ENCODE measurements around the gene ALG9. TPM values are rescaled to one million over a fixed set of nuclear protein-coding genes. Genes with fewer than 3 reads are reported as not detected.

The ALG9 gene
- total RNA-seq, 4 donors from 2014 or later: 23.6 to 60.2 (median 49.4) TPM

DNA sequence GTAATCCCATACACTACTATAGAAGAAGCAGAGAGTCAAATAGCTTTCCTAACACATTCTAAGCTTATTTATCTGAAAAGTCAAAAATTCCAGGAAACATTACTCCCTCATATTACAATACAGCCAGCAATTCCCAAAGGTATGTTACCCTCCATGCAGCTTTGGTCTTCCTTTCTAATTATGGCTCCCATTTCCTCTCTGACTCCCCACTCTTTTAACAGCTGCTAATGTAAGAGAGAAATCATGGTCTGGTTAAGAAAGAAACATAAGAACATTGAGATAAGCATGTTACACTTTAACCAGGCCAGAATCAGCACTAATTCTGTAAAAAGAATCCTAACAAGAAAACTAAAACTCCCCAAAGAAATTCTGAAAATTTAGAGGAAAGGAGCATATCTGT lies 112.0 kb downstream of the ALG9 start:
- no peaks in the 10 kb centered on the region for H3K4me1 ChIP-seq
- H3K9me3 ChIP-seq: no peaks in the 10 kb centered on the region
- peak overlapping the region in 1 of 2 donors; percentile 17 for H3K27ac ChIP-seq
- no peaks in the 10 kb centered on the region for H3K27me3 ChIP-seq
- DNase-seq: no peak
- no peak overlapping the region for H3K4me3 ChIP-seq
- intact Hi-C loops (cut with DNase I; ENCODE audit: low total_unique reads): no loop called here
- TF ChIP-seq, protein P1, sequence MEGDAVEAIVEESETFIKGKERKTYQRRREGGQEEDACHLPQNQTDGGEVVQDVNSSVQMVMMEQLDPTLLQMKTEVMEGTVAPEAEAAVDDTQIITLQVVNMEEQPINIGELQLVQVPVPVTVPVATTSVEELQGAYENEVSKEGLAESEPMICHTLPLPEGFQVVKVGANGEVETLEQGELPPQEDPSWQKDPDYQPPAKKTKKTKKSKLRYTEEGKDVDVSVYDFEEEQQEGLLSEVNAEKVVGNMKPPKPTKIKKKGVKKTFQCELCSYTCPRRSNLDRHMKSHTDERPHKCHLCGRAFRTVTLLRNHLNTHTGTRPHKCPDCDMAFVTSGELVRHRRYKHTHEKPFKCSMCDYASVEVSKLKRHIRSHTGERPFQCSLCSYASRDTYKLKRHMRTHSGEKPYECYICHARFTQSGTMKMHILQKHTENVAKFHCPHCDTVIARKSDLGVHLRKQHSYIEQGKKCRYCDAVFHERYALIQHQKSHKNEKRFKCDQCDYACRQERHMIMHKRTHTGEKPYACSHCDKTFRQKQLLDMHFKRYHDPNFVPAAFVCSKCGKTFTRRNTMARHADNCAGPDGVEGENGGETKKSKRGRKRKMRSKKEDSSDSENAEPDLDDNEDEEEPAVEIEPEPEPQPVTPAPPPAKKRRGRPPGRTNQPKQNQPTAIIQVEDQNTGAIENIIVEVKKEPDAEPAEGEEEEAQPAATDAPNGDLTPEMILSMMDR (IDR thresholded peaks at IDR 0.05): no peak
- no peak for TF ChIP-seq POLR2A (IDR thresholded peaks at IDR 0.05)
- H3K36me3 ChIP-seq: peaks cover 0 to 2% of the 10 kb centered on the region in 2 donors

DNA sequence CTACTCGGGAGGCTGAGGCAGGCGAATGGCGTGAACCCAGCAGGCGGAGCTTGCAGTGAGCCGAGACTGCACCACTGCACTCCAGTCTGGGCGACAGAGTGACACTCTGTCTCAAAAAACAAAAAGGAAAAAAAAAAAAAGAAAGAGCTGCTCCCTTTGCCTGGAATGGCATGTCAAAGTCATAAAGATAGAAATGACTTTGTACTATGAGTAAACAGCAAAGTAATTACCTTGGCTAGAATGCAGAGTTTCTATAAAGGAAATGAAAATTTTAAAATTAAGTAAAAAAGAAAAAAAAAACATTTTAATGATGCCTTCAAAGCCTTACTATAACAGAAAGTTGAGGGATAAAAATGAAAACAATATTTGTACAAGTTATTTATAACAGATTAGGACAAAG lies 115.3 kb downstream of the ALG9 start:
- TF ChIP-seq, protein P1 (IDR thresholded peaks at IDR 0.05): no peak
- no peak for TF ChIP-seq POLR2A (IDR thresholded peaks at IDR 0.05)
- H3K9me3 ChIP-seq: no peaks in the 10 kb centered on the region
- H3K27ac ChIP-seq: no peak overlapping the region
- DNase-seq: no peak
- H3K4me1 ChIP-seq: no peaks in the 10 kb centered on the region
- H3K27me3 ChIP-seq: no peaks in the 10 kb centered on the region
- H3K36me3 ChIP-seq: peaks cover 0 to 2% of the 10 kb centered on the region in 2 donors
- intact Hi-C loops (cut with DNase I; ENCODE audit: low total_unique reads): no loop called here
- H3K4me3 ChIP-seq: no peak overlapping the region

DNA sequence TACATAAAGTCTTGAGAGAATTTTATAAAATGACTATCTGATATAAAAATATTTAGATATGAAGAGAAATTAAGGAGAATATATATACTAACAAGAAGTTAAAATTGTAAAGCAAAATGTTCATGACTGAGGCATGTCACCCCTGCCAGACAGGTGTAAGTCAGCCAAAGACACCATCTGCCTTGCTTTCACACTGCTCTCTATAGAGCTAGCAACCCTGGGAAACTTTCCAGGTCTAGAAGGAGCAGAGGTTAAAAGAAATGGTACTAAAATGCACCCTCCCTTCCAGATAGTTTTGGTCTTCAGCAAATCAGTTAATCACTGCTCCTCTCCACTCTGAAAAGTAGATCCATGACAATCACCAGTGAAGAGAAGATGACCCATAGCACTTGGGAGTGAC lies 121.7 kb downstream of the ALG9 start:
- intact Hi-C loops (cut with DNase I; ENCODE audit: low total_unique reads): no loop called here

DNA sequence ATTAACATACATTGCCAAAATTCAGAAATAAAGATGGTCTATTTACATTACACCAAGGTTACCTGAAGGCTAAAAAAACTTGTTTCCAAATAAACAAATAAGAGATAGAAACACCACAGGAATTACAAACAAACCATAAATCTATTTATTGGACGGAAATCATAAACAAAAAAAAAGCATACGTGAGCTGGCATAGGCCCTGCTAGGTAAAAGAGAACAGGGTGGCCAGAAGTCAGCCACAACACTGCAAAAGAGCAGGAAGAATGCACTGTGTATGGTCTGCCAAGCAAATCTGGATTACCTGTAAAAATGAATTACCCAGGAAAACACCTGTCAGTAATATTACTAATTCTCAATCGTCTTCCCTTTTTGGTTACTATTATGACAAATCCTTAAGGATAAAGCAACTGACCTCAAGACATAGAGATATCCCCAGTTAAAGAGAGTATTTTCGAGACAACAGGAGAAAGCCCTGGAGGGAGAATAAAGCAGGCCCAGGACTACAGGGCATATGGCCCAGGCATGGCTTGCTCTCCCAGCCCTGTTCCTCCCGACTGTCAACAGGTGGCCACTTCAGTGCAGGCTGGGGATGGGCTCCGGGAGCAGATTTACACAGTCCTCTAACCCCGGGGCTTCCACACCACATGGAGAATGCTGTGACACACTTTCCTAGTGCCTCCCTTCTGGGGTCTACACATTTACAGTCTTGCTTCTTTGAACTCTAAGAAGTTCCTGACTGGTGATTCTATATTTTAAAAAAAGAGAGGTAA lies 123.2 kb downstream of the ALG9 start:
- H3K9me3 ChIP-seq: no peaks in the 10 kb centered on the region
- no peaks in the 10 kb centered on the region for H3K27me3 ChIP-seq
- no peaks in the 10 kb centered on the region for H3K36me3 ChIP-seq
- TF ChIP-seq, protein P1 (IDR thresholded peaks at IDR 0.05): no peak
- no peak for TF ChIP-seq POLR2A (IDR thresholded peaks at IDR 0.05)
- intact Hi-C loops (cut with DNase I; ENCODE audit: low total_unique reads): no loop called here
- no peak overlapping the region for H3K4me3 ChIP-seq
- peak overlapping the region; percentile 7 to 18 for H3K27ac ChIP-seq
- no peak for DNase-seq
- no peaks in the 10 kb centered on the region for H3K4me1 ChIP-seq

More for the DNA sequence above, 121.7 kb downstream of the ALG9 start:
- Histone ChIP-seq H3K9me3 (no peaks in the 10 kb centered on the region), H3K27ac (no peak overlapping the region), H3K4me3 (no peak overlapping the region), H3K4me1 (no peaks in the 10 kb centered on the region), H3K27me3 (no peaks in the 10 kb centered on the region), H3K36me3 (no peaks in the 10 kb centered on the region)
- TF ChIP-seq, protein P1 (IDR thresholded peaks at IDR 0.05): no peak
- no peak for TF ChIP-seq POLR2A (IDR thresholded peaks at IDR 0.05)
- DNase-seq: no peak

DNA sequence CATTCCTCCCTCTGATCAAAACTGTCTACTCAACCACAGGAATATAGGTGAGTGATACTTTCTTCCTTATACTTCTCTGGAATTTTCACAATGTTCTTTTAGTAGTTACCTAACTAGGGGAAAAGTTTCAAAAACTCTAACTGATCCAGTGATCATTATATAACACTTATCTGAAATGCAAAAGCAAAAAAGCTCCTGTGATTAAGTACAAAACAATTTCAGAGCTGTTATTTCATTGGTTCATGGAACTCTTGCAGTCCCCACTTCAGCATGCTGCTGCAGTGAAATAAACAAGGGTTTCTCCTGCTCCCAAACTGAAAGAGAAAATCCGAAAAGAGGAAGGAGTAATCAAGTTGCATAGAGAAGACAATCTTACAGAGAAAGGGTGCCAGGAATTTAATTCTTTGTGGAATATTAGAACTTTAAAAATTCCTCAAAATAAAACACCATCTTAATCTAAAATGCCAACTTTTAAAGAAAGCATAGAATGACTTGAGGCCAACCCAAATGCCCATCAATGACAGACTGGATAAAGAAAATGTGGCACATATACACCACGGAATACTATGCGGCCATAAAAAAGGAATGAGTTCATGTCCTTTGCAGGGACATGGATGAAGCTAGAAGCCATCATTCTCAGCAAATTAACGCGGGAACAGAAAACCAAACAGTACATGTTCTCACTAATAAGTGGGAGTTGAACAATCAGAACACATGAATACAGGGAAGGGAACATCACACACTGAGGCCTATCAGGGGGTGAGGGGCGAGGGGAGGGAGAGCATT lies 125.5 kb downstream of the ALG9 start:
- intact Hi-C loops (cut with DNase I; ENCODE audit: low total_unique reads): no loop called here
- Histone ChIP-seq H3K27ac (peak overlapping the region; percentile 49 to 71), H3K4me1 (no peaks in the 10 kb centered on the region), H3K36me3 (no peaks in the 10 kb centered on the region), H3K4me3 (no peak overlapping the region), H3K27me3 (no peaks in the 10 kb centered on the region), H3K9me3 (no peaks in the 10 kb centered on the region)
- DNase-seq: no peak
- no peak for TF ChIP-seq POLR2A (IDR thresholded peaks at IDR 0.05)
- TF ChIP-seq, protein P1 (IDR thresholded peaks at IDR 0.05): no peak
